Neural progenitor cell (in vitro differentiated cells): ENCODE measurements around the gene SCAPER. TPM values are rescaled to one million over a fixed set of nuclear protein-coding genes. Genes with fewer than 3 reads are reported as not detected.

Experiments
- DNase-seq: peaks from one replicate; pipeline ENCODE4 v3.0.0-alpha.2; 2016; ENCODE audit warnings: low spot score
- H2AFZ ChIP-seq: fragments of 200-600 bp; sonication (generic); replicated peaks from 2 replicates; pipeline ENCODE4 v1.6.1; 2016; ENCODE audit warnings: antibody characterized with exemption
- H3F3A ChIP-seq: fragments of 200-600 bp; sonication (generic); 2 replicates; pipeline ENCODE4 v1.6.1; 2016; ENCODE audit warnings: antibody characterized with exemption, low read depth
- H3K27ac ChIP-seq: fragments of 200-600 bp; sonication (generic); 2 replicates; pipeline ENCODE4 v1.5.1; 2016; ENCODE audit warnings: mild to moderate bottlenecking
- H3K27me3 ChIP-seq: fragments of 200-600 bp; sonication (generic); 2 replicates; pipeline ENCODE4 v1.6.1; 2016; ENCODE audit warnings: mild to moderate bottlenecking, moderate library complexity
- H3K36me3 ChIP-seq: fragments of 200-600 bp; sonication (generic); 2 replicates; pipeline ENCODE4 v1.5.1; 2016
- H3K4me1 ChIP-seq: fragments of 200-600 bp; sonication (generic); 2 replicates; pipeline ENCODE4 v1.6.1; 2016; ENCODE audit warnings: mixed run types
- H3K4me2 ChIP-seq: fragments of 200-600 bp; sonication (generic); 2 replicates; pipeline ENCODE4 v1.6.1; 2016
- H3K4me3 ChIP-seq: fragments of 200-600 bp; sonication (generic); 2 replicates; pipeline ENCODE4 v1.5.1; 2016
- H3K79me2 ChIP-seq: fragments of 200-600 bp; sonication (generic); 2 replicates; pipeline ENCODE4 v1.6.1; 2016; ENCODE audit warnings: low read depth
- H3K9ac ChIP-seq: fragments of 200-600 bp; sonication (generic); 2 replicates; pipeline ENCODE4 v1.6.1; 2016
- H3K9me3 ChIP-seq: fragments of 200-600 bp; sonication (generic); 2 replicates; pipeline ENCODE4 v1.5.1; 2016; ENCODE audit warnings: low read depth
- H4K20me1 ChIP-seq: fragments of 200-600 bp; sonication (generic); 2 replicates; pipeline ENCODE4 v1.6.1; 2016; ENCODE audit warnings: low read depth
- H3K27ac Mint-ChIP-seq: 3 replicates; pipeline ENCODE4 v1.8.0; 2021; ENCODE audit warnings: mixed read lengths
- H3K27me3 Mint-ChIP-seq: 2 replicates; pipeline ENCODE4 v1.8.0; 2022; ENCODE audit warnings: low read depth, mild to moderate bottlenecking, inconsistent platforms, moderate library complexity, mixed read lengths; ENCODE audit not compliant: insufficient read depth
- H3K36me3 Mint-ChIP-seq: 3 replicates; pipeline ENCODE4 v1.8.0; 2021; ENCODE audit warnings: mixed read lengths
- H3K4me1 Mint-ChIP-seq: 3 replicates; pipeline ENCODE4 v1.8.0; 2021; ENCODE audit warnings: mixed read lengths
- H3K4me3 Mint-ChIP-seq: 3 replicates; pipeline ENCODE4 v1.8.0; 2021; ENCODE audit warnings: mild to moderate bottlenecking, moderate library complexity, mixed read lengths
- H3K9me3 Mint-ChIP-seq: 3 replicates; pipeline ENCODE4 v1.8.0; 2020; ENCODE audit warnings: mixed read lengths
- CTCF ChIP-seq: fragments of 200-600 bp; sonication (generic); IDR thresholded peaks from 2 replicates; pipeline ENCODE4 v1.5.1; 2017; ENCODE audit warnings: antibody characterized with exemption, mild to moderate bottlenecking
- EZH2 ChIP-seq: fragments of 200-600 bp; sonication (generic); IDR thresholded peaks from 2 replicates; pipeline ENCODE4 v1.6.1; 2017; ENCODE audit warnings: antibody characterized with exemption, mild to moderate bottlenecking, moderate library complexity
- EZH2phosphoT487 ChIP-seq: fragments of 200-600 bp; sonication (generic); IDR thresholded peaks from 2 replicates; pipeline ENCODE4 v1.6.1; 2017; ENCODE audit warnings: antibody characterized with exemption
- total RNA-seq: library from RNA; depleted of rRNA; stranded (reverse); fragments of >200 nt; gene quantifications from 2 replicates; pipeline ENCODE4 v1.2.3, GENCODE V29; 2015; ENCODE audit warnings: low replicate concordance

Gene SCAPER
- total RNA-seq, 1 donor from 2014 or later: 20.4 TPM

GRCh38 chr15:76763554-76763953 is 141.6 kb downstream of the SCAPER start:
- H3K9me3 Mint-ChIP-seq: peaks cover 21% of the 10 kb centered on the region
- no peak for TF ChIP-seq EZH2phosphoT487
- TF ChIP-seq CTCF: no peak
- TF ChIP-seq EZH2: no peak

GRCh38 chr15:76756381-76756780 is 148.8 kb downstream of the SCAPER start:
- no peak overlapping the region for H3K27ac ChIP-seq
- H4K20me1 ChIP-seq: no peaks in the 10 kb centered on the region
- H3K36me3 ChIP-seq: no peaks in the 10 kb centered on the region
- Mint-ChIP-seq H3K36me3 (peaks cover 5% of the 10 kb centered on the region), H3K4me3 (no peak overlapping the region), H3K9me3 (no peaks in the 10 kb centered on the region), H3K4me1 (no peaks in the 10 kb centered on the region), H3K27ac (no peak overlapping the region), H3K27me3 (no peaks in the 10 kb centered on the region)
- H2AFZ ChIP-seq: no peak overlapping the region
- H3K4me3 ChIP-seq: no peak overlapping the region
- H3K4me1 ChIP-seq: no peaks in the 10 kb centered on the region
- H3K9ac ChIP-seq: no peak overlapping the region
- no peaks in the 10 kb centered on the region for H3K27me3 ChIP-seq
- no peak for TF ChIP-seq CTCF
- TF ChIP-seq EZH2: no peak
- TF ChIP-seq EZH2phosphoT487: no peak
- no peak for DNase-seq
- no peaks in the 10 kb centered on the region for H3K9me3 ChIP-seq
- H3F3A ChIP-seq: no peaks in the 10 kb centered on the region
- H3K79me2 ChIP-seq: no peaks in the 10 kb centered on the region
- no peak overlapping the region for H3K4me2 ChIP-seq

More at GRCh38 chr15:76763554-76763953, 141.6 kb downstream of the SCAPER start:
- H3K36me3 ChIP-seq: peaks cover 6% of the 10 kb centered on the region
- Mint-ChIP-seq H3K4me3 (no peak overlapping the region), H3K4me1 (no peaks in the 10 kb centered on the region), H3K27me3 (peaks cover 2% of the 10 kb centered on the region), H3K27ac (no peak overlapping the region), H3K36me3 (peaks cover 31% of the 10 kb centered on the region)
- H3F3A ChIP-seq: no peaks in the 10 kb centered on the region
- H3K79me2 ChIP-seq: no peaks in the 10 kb centered on the region
- no peak for DNase-seq
- no peak overlapping the region for H3K27ac ChIP-seq
- no peak overlapping the region for H3K4me2 ChIP-seq
- no peaks in the 10 kb centered on the region for H3K4me1 ChIP-seq
- H3K9ac ChIP-seq: no peak overlapping the region
- no peaks in the 10 kb centered on the region for H3K27me3 ChIP-seq
- H3K9me3 ChIP-seq: peaks cover 5% of the 10 kb centered on the region
- no peak overlapping the region for H3K4me3 ChIP-seq
- no peaks in the 10 kb centered on the region for H4K20me1 ChIP-seq
- no peak overlapping the region for H2AFZ ChIP-seq

DNA sequence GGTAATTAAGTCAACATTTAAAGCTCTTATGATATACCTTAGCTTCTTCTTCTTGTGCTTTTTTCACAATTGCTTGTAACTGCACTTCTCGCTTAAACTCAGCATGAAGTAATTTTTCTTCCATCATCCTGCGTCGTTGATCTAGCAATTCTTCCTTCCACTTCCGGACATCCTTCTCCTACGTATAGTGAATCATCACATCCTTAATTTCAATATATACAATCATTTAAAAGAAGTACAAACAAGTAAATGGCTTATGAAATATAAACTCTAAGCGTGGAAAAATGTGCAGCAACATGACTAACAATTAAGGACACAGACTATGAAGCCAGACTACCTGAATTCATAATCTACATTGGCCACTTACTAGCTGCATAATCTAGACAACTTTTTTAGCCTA is 151.4 kb downstream of the SCAPER start:
- no peaks in the 10 kb centered on the region for H3K9me3 ChIP-seq
- H4K20me1 ChIP-seq: no peaks in the 10 kb centered on the region
- no peaks in the 10 kb centered on the region for H3K79me2 ChIP-seq
- H3K4me1 Mint-ChIP-seq: no peaks in the 10 kb centered on the region
- no peaks in the 10 kb centered on the region for H3K36me3 ChIP-seq
- no peaks in the 10 kb centered on the region for H3K9me3 Mint-ChIP-seq
- H3K27ac Mint-ChIP-seq: no peak overlapping the region
- no peaks in the 10 kb centered on the region for H3K27me3 Mint-ChIP-seq
- H2AFZ ChIP-seq: no peak overlapping the region
- H3K27ac ChIP-seq: no peak overlapping the region
- no peak overlapping the region for H3K4me3 Mint-ChIP-seq
- H3F3A ChIP-seq: no peaks in the 10 kb centered on the region
- TF ChIP-seq EZH2phosphoT487: no peak
- no peaks in the 10 kb centered on the region for H3K27me3 ChIP-seq
- peaks cover 7% of the 10 kb centered on the region for H3K36me3 Mint-ChIP-seq
- no peak for DNase-seq
- H3K4me2 ChIP-seq: no peak overlapping the region
- H3K9ac ChIP-seq: no peak overlapping the region
- no peak overlapping the region for H3K4me3 ChIP-seq
- H3K4me1 ChIP-seq: no peaks in the 10 kb centered on the region

DNA sequence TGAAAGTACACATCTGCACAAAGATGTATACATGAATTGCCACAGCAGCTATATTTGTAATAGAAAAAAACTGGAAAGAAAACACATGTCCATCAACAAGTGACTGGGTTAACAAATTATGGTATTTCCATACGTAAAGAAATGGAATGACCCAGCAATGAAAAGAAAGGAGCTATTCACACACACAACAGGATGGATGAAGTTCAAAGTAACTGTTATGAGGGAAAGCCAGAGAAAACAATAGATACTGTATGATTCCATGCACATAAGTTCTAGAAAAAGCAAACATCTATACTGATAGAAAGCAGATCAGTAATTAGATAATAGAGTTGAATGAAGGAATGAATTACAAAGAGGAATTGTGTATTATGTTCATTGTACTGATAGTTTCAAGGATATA is 152.0 kb downstream of the SCAPER start:
- Mint-ChIP-seq H3K4me1 (no peaks in the 10 kb centered on the region), H3K27ac (no peak overlapping the region), H3K27me3 (no peaks in the 10 kb centered on the region), H3K36me3 (peaks cover 7% of the 10 kb centered on the region), H3K4me3 (no peak overlapping the region), H3K9me3 (no peaks in the 10 kb centered on the region)
- TF ChIP-seq CTCF (no peak), EZH2 (no peak), EZH2phosphoT487 (no peak)
- Histone ChIP-seq H3K79me2 (no peaks in the 10 kb centered on the region), H3K4me3 (no peak overlapping the region), H3K27ac (no peak overlapping the region), H3K4me1 (no peaks in the 10 kb centered on the region), H4K20me1 (no peaks in the 10 kb centered on the region), H2AFZ (no peak overlapping the region), H3K9me3 (no peaks in the 10 kb centered on the region), H3K36me3 (no peaks in the 10 kb centered on the region), H3K9ac (no peak overlapping the region), H3F3A (no peaks in the 10 kb centered on the region), H3K27me3 (no peaks in the 10 kb centered on the region), H3K4me2 (no peak overlapping the region)
- DNase-seq: no peak
